ENCODE measurements around the gene KRTAP12-4.
"Not testable (repeated sequence)": the region's sequence is repeated elsewhere in the genome, so short reads cannot be mapped to it uniquely, and the experiment has no call there.

KRTAP12-4 gene

GRCh38 chr21:44610157-44610843, 44.2 kb downstream of the KRTAP12-4 start:
- DNase-seq (ENCODE audit: low spot score), result not testable (repeated sequence)

- DNase-seq (ENCODE audit: low spot score), result no peak
Observed at GRCh38 chr21:44609193-44609592, 45.3 kb downstream of the KRTAP12-4 start.

- DNase-seq (ENCODE audit: low spot score), result no peak
Observed at GRCh38 chr21:44606495-44606894, 48.0 kb downstream of the KRTAP12-4 start.

All from GM03348 (cell line).